Measurements from ENCODE around the gene INPP5F. TPM values are rescaled to one million over a fixed set of nuclear protein-coding genes. Genes with fewer than 3 reads are reported as not detected.
A peak's percentile ranks its signal among the peaks of the same experiment; 100 is the strongest.
"Not testable (repeated sequence)": the region's sequence is repeated elsewhere in the genome, so short reads cannot be mapped to it uniquely, and the experiment has no call there.

INPP5F gene
- total RNA-seq, 2 donors from 2014 or later: 6.7 to 15.4 TPM

- not testable (repeated sequence) for DNase-seq (ENCODE audit: low spot score); H3K36me3 Mint-ChIP-seq; H3K27me3 Mint-ChIP-seq; ATAC-seq; H3K9me3 Mint-ChIP-seq
- peak overlapping the region; percentile 66 for H3K4me3 Mint-ChIP-seq
- peaks cover 46 to 48% of the 10 kb centered on the region in 2 donors for H3K4me1 Mint-ChIP-seq (ENCODE audit: low read depth in 2 of 2)
- peak overlapping the region in 1 of 2 donors; percentile 48 for H3K27ac Mint-ChIP-seq
Measured at GRCh38 chr10:119869398-119869797, 143.5 kb downstream of the INPP5F start.

GRCh38 chr10:119871881-119872609, 146.2 kb downstream of the INPP5F start:
- peak overlapping the region; percentile 53 to 82 for H3K27ac Mint-ChIP-seq
- H3K4me1 Mint-ChIP-seq (ENCODE audit: low read depth in 2 of 2): peaks cover 31 to 32% of the 10 kb centered on the region in 2 donors
- peak overlapping the region; percentile 79 for H3K4me3 Mint-ChIP-seq
- DNase-seq (ENCODE audit: low spot score): peak; percentile 90
- ATAC-seq: peak; percentile 56 to 60
- H3K27me3 Mint-ChIP-seq: no peaks in the 10 kb centered on the region
- H3K9me3 Mint-ChIP-seq: peaks cover 4% of the 10 kb centered on the region
- H3K36me3 Mint-ChIP-seq: no peaks in the 10 kb centered on the region

GRCh38 chr10:119872610-119872859, 146.7 kb downstream of the INPP5F start, which contains the start of gene MCMBP:
TSS of gene MCMBP (minus strand) at chr10:119872843. CDS start at chr10:119872584, 259 bp downstream.
- no peaks in the 10 kb centered on the region for H3K27me3 Mint-ChIP-seq
- peaks cover 4% of the 10 kb centered on the region for H3K9me3 Mint-ChIP-seq
- peak within 1 kb of the TSS; percentile 90 for H3K4me3 Mint-ChIP-seq
- H3K4me1 Mint-ChIP-seq (ENCODE audit: low read depth in 2 of 2): peaks cover 29 to 31% of the 10 kb centered on the region in 2 donors
- no peak for DNase-seq (ENCODE audit: low spot score)
- no peak for ATAC-seq
- H3K36me3 Mint-ChIP-seq: no peaks in the 10 kb centered on the region
- peak within 1 kb of the TSS; percentile 87 to 96 for H3K27ac Mint-ChIP-seq

GRCh38 chr10:119872860-119873681, 147.2 kb downstream of the INPP5F start:
- DNase-seq (ENCODE audit: low spot score) (peak; percentile 93), ATAC-seq (peak; percentile 97 to 98)
- Mint-ChIP-seq H3K9me3 (peaks cover 4% of the 10 kb centered on the region), H3K4me1 (ENCODE audit: low read depth in 2 of 2) (peaks cover 28 to 31% of the 10 kb centered on the region in 2 donors), H3K27ac (peak overlapping the region; percentile 87 to 96), H3K27me3 (no peaks in the 10 kb centered on the region), H3K36me3 (no peaks in the 10 kb centered on the region), H3K4me3 (peak overlapping the region; percentile 90)

GRCh38 chr10:119878524-119878923, 152.7 kb downstream of the INPP5F start:
- DNase-seq (ENCODE audit: low spot score) (no peak), ATAC-seq (no peak)
- no peaks in the 10 kb centered on the region for H3K36me3 Mint-ChIP-seq
- peaks cover 7 to 8% of the 10 kb centered on the region in 2 donors for H3K4me1 Mint-ChIP-seq (ENCODE audit: low read depth in 2 of 2)
- H3K9me3 Mint-ChIP-seq: peaks cover 4% of the 10 kb centered on the region
- H3K4me3 Mint-ChIP-seq: no peak overlapping the region
- H3K27me3 Mint-ChIP-seq: no peaks in the 10 kb centered on the region
- H3K27ac Mint-ChIP-seq: no peak overlapping the region

Other genes with a start within 250 kb of the INPP5F start
- gene RGS10, start 183.3 kb upstream of the INPP5F start, total RNA-seq: 10 to 100 TPM; 23.0 to 26.1 TPM
- gene TIAL1, start 129.1 kb upstream of the INPP5F start, total RNA-seq: 100 to 1,000 TPM; 138 to 152 TPM
- 10 to 100 TPM; 10.5 to 12.7 TPM for gene BAG3, start 74.7 kb upstream of the INPP5F start, total RNA-seq
- gene MCMBP, start 146.8 kb downstream of the INPP5F start, total RNA-seq: 100 to 1,000 TPM; 120 to 134 TPM
- gene SEC23IP, start 166.7 kb downstream of the INPP5F start, total RNA-seq: 10 to 100 TPM; 77.7 to 98.7 TPM

All from natural killer cell treated with Interleukin-12 subunit alpha and Interleukin-12 subunit beta and Interleukin-15 and Interleukin-18, amount 100 ng/mL, for 72 hours (primary cell).